Fibroblast of lung (primary cell): ENCODE measurements around the gene PCTP. TPM values are rescaled to one million over a fixed set of nuclear protein-coding genes. Genes with fewer than 3 reads are reported as not detected.

ENCODE experiments used
- DNase-seq, 2 donors: peaks; one replicate each; pipeline versions ENCODE4 v3.0.0 to v3.0.0-alpha.2; 2010; ENCODE audit warnings: low read depth in 2 of 2
- H2AFZ ChIP-seq: 2 replicates; pipeline ENCODE4 v1.5.1; 2012; ENCODE audit warnings: low read length, control low read depth, inconsistent platforms
- H3K27ac ChIP-seq: 2 replicates; pipeline ENCODE4 v1.5.1; 2011; ENCODE audit warnings: low read length, control low read depth; ENCODE audit not compliant: insufficient read depth
- H3K27me3 ChIP-seq: 2 replicates; pipeline ENCODE4 v1.5.1; 2011; ENCODE audit warnings: mild to moderate bottlenecking, low read length; ENCODE audit not compliant: control insufficient read depth, insufficient read depth
- H3K36me3 ChIP-seq: 2 replicates; pipeline ENCODE4 v1.5.1; 2011; ENCODE audit warnings: low read length; ENCODE audit not compliant: control insufficient read depth, insufficient read depth
- H3K4me1 ChIP-seq: 2 replicates; pipeline ENCODE4 v1.5.1; 2011; ENCODE audit warnings: low read length; ENCODE audit not compliant: control insufficient read depth, insufficient read depth; ENCODE audit errors: extremely low read depth
- H3K4me2 ChIP-seq: 2 replicates; pipeline ENCODE4 v1.5.1; 2011; ENCODE audit warnings: low read length, control low read depth; ENCODE audit not compliant: insufficient read depth; ENCODE audit errors: extremely low read depth
- H3K4me3 ChIP-seq, 4 experiments: fragments of 200-600 bp in 1 of 4; sonication (generic) in 1 of 4; replicated peaks in 1 of 4; 2 replicates each; pipeline ENCODE4 v1.5.1; 2011 to 2016; ENCODE audit warnings: low read length in 4 of 4, low read depth in 3 of 4, mild to moderate bottlenecking in 3 of 4, control low read depth in 2 of 4, inconsistent platforms in 1 of 4, mixed read lengths in 1 of 4; ENCODE audit not compliant: insufficient read depth in 1 of 4; ENCODE audit errors: control extremely low read depth in 1 of 4
- H3K79me2 ChIP-seq: 2 replicates; pipeline ENCODE4 v1.5.1; 2012; ENCODE audit warnings: mild to moderate bottlenecking, low read length, inconsistent platforms; ENCODE audit not compliant: control insufficient read depth, insufficient read depth
- H3K9ac ChIP-seq: 2 replicates; pipeline ENCODE4 v1.5.1; 2011; ENCODE audit warnings: mild to moderate bottlenecking, low read length, control low read depth; ENCODE audit not compliant: insufficient read depth
- H3K9me3 ChIP-seq: 2 replicates; pipeline ENCODE4 v1.5.1; 2012; ENCODE audit warnings: low read depth, low read length; ENCODE audit not compliant: control insufficient read depth, insufficient read depth
- H4K20me1 ChIP-seq: 2 replicates; pipeline ENCODE4 v1.5.1; 2011; ENCODE audit warnings: low read length; ENCODE audit not compliant: control insufficient read depth, insufficient read depth; ENCODE audit errors: extremely low read depth
- CTCF ChIP-seq, 2 donors: IDR thresholded peaks in 1 of 2; conservative IDR thresholded peaks in 1 of 2; 1 replicate in 1 of 2; 2 replicates in 1 of 2; pipeline ENCODE4 v1.5.1; 2011 to 2012; ENCODE audit warnings: low read length in 2 of 2, control low read depth in 1 of 2, inconsistent platforms in 1 of 2, low read depth in 1 of 2, mild to moderate bottlenecking in 1 of 2
- EZH2 ChIP-seq: IDR thresholded peaks from 2 replicates; pipeline ENCODE4 v1.5.1; 2012; ENCODE audit warnings: low read length, control low read depth, mild to moderate bottlenecking; ENCODE audit errors: missing control alignments
- polyA plus RNA-seq, 2 donors: library from polyadenylated mRNA; depleted of rRNA in 1 of 2; stranded (reverse) in 1 of 2; unstranded in 1 of 2; fragments of >200 nt; gene quantifications; 2 replicates each; pipeline ENCODE4 v1.2.1, GENCODE V29; 2011 to 2012; ENCODE audit warnings: missing spikeins in 1 of 2
- total RNA-seq: library from RNA; depleted of rRNA; stranded (reverse); fragments of >200 nt; gene quantifications from 2 replicates; pipeline ENCODE4 v1.2.1, GENCODE V29; 2014

Gene PCTP
- total and polyA plus RNA-seq, 2 donors (not counting 1 experiment from before 2014, with no cell fraction given) = 20.4 to 20.6 TPM

- no peaks in the 10 kb centered on the region for H4K20me1 ChIP-seq
- no peak overlapping the region for H3K9ac ChIP-seq
- peak overlapping the region; percentile 60 for H2AFZ ChIP-seq
- H3K27ac ChIP-seq = peak overlapping the region; percentile 35
- peak in 1 of 2 donors; percentile 69 for DNase-seq
- no peaks in the 10 kb centered on the region for H3K27me3 ChIP-seq
- peak overlapping the region; percentile 73 for H3K4me2 ChIP-seq
- H3K4me1 ChIP-seq = peaks cover 41% of the 10 kb centered on the region
- peak overlapping the region in 3 of 4 experiments; percentile 14 to 32 (median 16) for H3K4me3 ChIP-seq
- TF ChIP-seq CTCF (conservative IDR thresholded peaks at IDR 0.05 in 1 of 2, IDR thresholded peaks at IDR 0.05 in 1 of 2; ENCODE audit: low read depth in 1 of 2, low read length in 2 of 2) = no peak
- TF ChIP-seq EZH2 = no peak
- H3K36me3 ChIP-seq = no peaks in the 10 kb centered on the region
- H3K9me3 ChIP-seq = no peaks in the 10 kb centered on the region
- no peaks in the 10 kb centered on the region for H3K79me2 ChIP-seq
Observed at GRCh38 chr17:55731586-55732250, 19.1 kb upstream of the PCTP start.

DNA sequence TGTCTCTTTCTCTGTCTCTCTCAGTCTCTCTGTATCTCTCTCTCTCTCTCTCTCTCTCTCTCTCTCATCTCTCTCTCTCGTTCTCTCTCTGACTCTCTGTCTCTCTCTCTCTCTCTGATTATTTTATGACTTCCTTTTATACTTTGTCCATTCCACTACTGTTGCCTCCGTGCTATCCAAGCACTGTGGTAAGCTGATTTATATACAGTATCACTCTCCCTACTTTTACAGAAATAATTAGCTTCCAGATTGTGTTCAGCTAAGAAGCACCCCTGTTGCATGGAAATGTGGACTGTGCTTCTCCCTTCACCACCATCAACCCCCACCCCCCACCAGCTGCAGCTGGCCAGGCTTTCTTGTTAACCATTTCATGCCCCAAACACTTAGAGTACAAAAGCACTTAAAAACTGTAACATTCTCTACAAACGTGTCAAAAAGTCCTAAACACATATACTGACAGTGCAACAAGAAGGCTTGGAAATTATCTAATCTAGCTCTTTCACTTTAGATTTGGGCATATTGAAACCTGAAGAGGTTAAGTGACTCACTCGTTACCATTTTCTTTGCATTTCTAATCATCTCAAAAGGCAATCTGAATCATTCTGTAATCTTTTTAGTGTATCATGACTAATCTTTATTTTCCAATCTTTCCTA is 16.6 kb upstream of the PCTP start:
- H4K20me1 ChIP-seq = no peaks in the 10 kb centered on the region
- no peaks in the 10 kb centered on the region for H3K36me3 ChIP-seq
- H2AFZ ChIP-seq = no peak overlapping the region
- peak overlapping the region in 1 of 4 experiments; percentile 4 for H3K4me3 ChIP-seq
- H3K79me2 ChIP-seq = no peaks in the 10 kb centered on the region
- H3K9ac ChIP-seq = no peak overlapping the region
- H3K4me1 ChIP-seq = peaks cover 23% of the 10 kb centered on the region
- H3K4me2 ChIP-seq = peak overlapping the region; percentile 55
- H3K27ac ChIP-seq = no peak overlapping the region
- no peak for TF ChIP-seq CTCF (conservative IDR thresholded peaks at IDR 0.05 in 1 of 2, IDR thresholded peaks at IDR 0.05 in 1 of 2; ENCODE audit: low read depth in 1 of 2, low read length in 2 of 2)
- TF ChIP-seq EZH2 = no peak
- DNase-seq = peak in 1 of 2 donors; percentile 65
- no peaks in the 10 kb centered on the region for H3K27me3 ChIP-seq
- no peaks in the 10 kb centered on the region for H3K9me3 ChIP-seq

DNA sequence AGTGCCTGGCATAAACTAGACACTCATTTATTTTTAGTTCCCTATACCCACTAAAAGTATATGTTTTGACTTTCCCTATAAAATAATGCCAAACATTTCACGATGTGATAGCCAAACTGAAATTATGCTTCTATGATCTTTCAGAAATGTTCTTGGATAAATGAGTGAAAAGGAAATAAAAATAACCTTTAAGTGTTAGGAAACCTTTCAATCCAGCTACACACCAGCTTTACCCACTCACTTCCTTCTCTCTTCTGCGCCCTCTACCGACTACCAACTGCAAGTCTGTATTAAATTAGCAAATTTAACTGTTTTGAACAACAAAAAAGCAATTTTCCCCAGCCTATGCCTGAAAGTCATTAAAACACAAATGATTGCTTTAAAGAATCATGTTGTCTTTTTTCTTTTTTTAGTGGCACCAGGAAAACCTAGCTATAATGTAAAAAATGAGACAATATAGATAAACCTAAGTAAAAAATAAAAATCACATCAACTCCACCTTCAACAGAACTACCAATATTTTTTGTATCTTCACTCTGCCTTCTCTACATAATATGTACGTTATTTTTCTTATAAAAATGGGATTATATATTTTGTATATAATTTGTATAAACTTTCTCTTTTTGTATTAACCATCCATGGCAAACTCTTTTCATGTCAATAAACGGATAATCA is 15.0 kb upstream of the PCTP start:
- Histone ChIP-seq H3K4me2 (no peak overlapping the region), H3K4me3 (no peak overlapping the region), H3K27ac (no peak overlapping the region), H3K79me2 (no peaks in the 10 kb centered on the region), H3K27me3 (no peaks in the 10 kb centered on the region), H3K36me3 (no peaks in the 10 kb centered on the region), H3K9ac (no peak overlapping the region), H3K9me3 (no peaks in the 10 kb centered on the region), H3K4me1 (peaks cover 23% of the 10 kb centered on the region), H2AFZ (no peak overlapping the region), H4K20me1 (no peaks in the 10 kb centered on the region)
- DNase-seq = peak; percentile 54 to 74
- TF ChIP-seq EZH2 = no peak
- peak; percentile 76 to 86 for TF ChIP-seq CTCF (conservative IDR thresholded peaks at IDR 0.05 in 1 of 2, IDR thresholded peaks at IDR 0.05 in 1 of 2; ENCODE audit: low read depth in 1 of 2, low read length in 2 of 2)
